Common myeloid progenitor, CD34-positive (primary cell): Measurements from ENCODE around the gene LRRC39.

Source experiments
- CTCF ChIA-PET: fragments of 350-600 bp; sonication (Branson Sonifier 250); formaldehyde crosslinking; loops from one replicate; lab custom pipeline; 2021; ENCODE audit warnings: antibody characterized with exemption; lab: Charles Lee
- POLR2A ChIA-PET: fragments of 350-600 bp; sonication (Branson Sonifier 250); formaldehyde crosslinking; loops from one replicate; lab custom pipeline; 2021; ENCODE audit warnings: antibody characterized with exemption; lab: Charles Lee
- DNase-seq, 3 donors: peaks; one replicate each; pipeline versions ENCODE4 v3.0.0 to v3.0.0-alpha.2; 2013
- H3K27ac ChIP-seq, 2 experiments: 1 replicate in 1 of 2; 2 replicates in 1 of 2; pipeline ENCODE4 v1.7.0; 2013; ENCODE audit warnings: inconsistent platforms in 2 of 2, low read length in 2 of 2, mild to moderate bottlenecking in 2 of 2, low read depth in 1 of 2, moderate library complexity in 1 of 2; ENCODE audit not compliant: severe bottlenecking in 2 of 2, insufficient read depth in 1 of 2, poor library complexity in 1 of 2
- H3K27me3 ChIP-seq, 5 experiments: replicated peaks in 2 of 5; 1 replicate in 3 of 5; 2 replicates in 2 of 5; pipeline versions ENCODE4 v1.6.1 to v1.7.0; 2013; ENCODE audit warnings: low read length in 4 of 5, mild to moderate bottlenecking in 2 of 5, moderate library complexity in 2 of 5, inconsistent platforms in 1 of 5; ENCODE audit not compliant: insufficient read depth in 5 of 5, control insufficient read depth in 4 of 5
- H3K36me3 ChIP-seq, 4 experiments: 1 replicate in 2 of 4; 2 replicates in 2 of 4; pipeline versions ENCODE4 v1.6.1 to v1.7.0; 2013; ENCODE audit warnings: low read length in 3 of 4, control low read depth in 1 of 4, mild to moderate bottlenecking in 1 of 4; ENCODE audit not compliant: control insufficient read depth in 4 of 4, insufficient read depth in 4 of 4
- H3K4me1 ChIP-seq, 4 experiments: 1 replicate in 3 of 4; 2 replicates in 1 of 4; pipeline versions ENCODE4 v1.6.1 to v1.7.1; 2013; ENCODE audit warnings: low read length in 3 of 4, mild to moderate bottlenecking in 3 of 4, control low read depth in 1 of 4, inconsistent platforms in 1 of 4, moderate library complexity in 1 of 4; ENCODE audit not compliant: control insufficient read depth in 4 of 4, insufficient read depth in 4 of 4; ENCODE audit errors: control extremely low read depth in 1 of 4
- H3K4me3 ChIP-seq, 7 experiments: 1 replicate in 4 of 7; 2 replicates in 3 of 7; pipeline versions ENCODE4 v1.5.1 to v1.7.0; 2013; ENCODE audit warnings: mild to moderate bottlenecking in 7 of 7, low read length in 6 of 7, moderate library complexity in 6 of 7, inconsistent platforms in 2 of 7, low read depth in 2 of 7, control low read depth in 1 of 7; ENCODE audit not compliant: insufficient read depth in 4 of 7, control insufficient read depth in 1 of 7; ENCODE audit errors: extremely low read depth in 1 of 7
- H3K9me3 ChIP-seq, 5 experiments: 1 replicate in 4 of 5; 2 replicates in 1 of 5; pipeline versions ENCODE4 v1.6.1 to v1.7.1; 2013; ENCODE audit warnings: low read length in 4 of 5, mild to moderate bottlenecking in 2 of 5, inconsistent platforms in 1 of 5, low read depth in 1 of 5, moderate library complexity in 1 of 5; ENCODE audit not compliant: control insufficient read depth in 4 of 5, insufficient read depth in 2 of 5; ENCODE audit errors: control extremely low read depth in 1 of 5
- WGBS: methylation state at CpG from one replicate; pipeline ENCODE4 v1.1.5; 2013; ENCODE audit not compliant: insufficient coverage; 5-methylcytosine and 5-hydroxymethylcytosine counted together

Gene LRRC39

DNA sequence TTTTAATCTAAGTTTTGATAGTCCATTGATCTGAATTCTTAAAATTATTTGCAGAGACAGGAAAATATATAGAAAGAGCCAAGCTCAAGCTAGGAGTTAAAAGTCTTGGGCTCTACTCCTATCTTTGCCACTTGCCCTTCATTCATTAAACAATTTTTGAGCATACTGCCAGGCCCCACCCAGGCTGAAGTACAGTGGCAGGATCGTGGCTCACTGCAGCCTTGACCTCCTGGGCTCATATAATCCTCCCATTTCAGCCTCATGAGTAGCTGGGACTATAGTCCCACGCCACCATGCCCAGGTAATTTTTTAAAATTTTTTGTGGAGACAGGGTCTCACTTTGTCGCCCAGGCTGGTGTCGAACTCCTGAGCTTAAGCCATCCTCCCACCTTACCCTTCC, 36.9 kb downstream of the LRRC39 start:
- 84% methylated on average over 3 of the region's 4 CpGs for WGBS
- ChIA-PET POLR2A (no interaction called here), CTCF (no interaction called here)
- H3K4me1 ChIP-seq, result no peaks in the 10 kb centered on the region
- no peaks in the 10 kb centered on the region for H3K27me3 ChIP-seq
- no peak for DNase-seq
- H3K36me3 ChIP-seq, result peaks cover 28 to 89% (median 62%) of the 10 kb centered on the region in 4 experiments
- no peaks in the 10 kb centered on the region for H3K9me3 ChIP-seq
- no peak overlapping the region for H3K27ac ChIP-seq
- no peak overlapping the region for H3K4me3 ChIP-seq

- peaks cover 18 to 54% (median 42%) of the 10 kb centered on the region in 4 experiments for H3K36me3 ChIP-seq
- no CpG with 5 or more reads among the region's 2 CpGs for WGBS
- ChIA-PET POLR2A (no interaction called here), CTCF (no interaction called here)
- peaks cover 3 to 14% (median 7%) of the 10 kb centered on the region in 4 experiments for H3K4me1 ChIP-seq
- H3K27me3 ChIP-seq, result no peaks in the 10 kb centered on the region
- no peak overlapping the region for H3K27ac ChIP-seq
- H3K9me3 ChIP-seq, result no peaks in the 10 kb centered on the region
- no peak for DNase-seq
- H3K4me3 ChIP-seq, result no peak overlapping the region
Observed at GRCh38 chr1:100137602-100138001, 40.5 kb downstream of the LRRC39 start.

- Histone ChIP-seq H3K9me3 (no peaks in the 10 kb centered on the region), H3K27ac (no peak overlapping the region), H3K4me3 (peak overlapping the region in 1 of 7 experiments; percentile 93), H3K4me1 (peaks cover 3 to 27% (median 17%) of the 10 kb centered on the region in 4 experiments), H3K36me3 (peaks cover 9 to 28% (median 21%) of the 10 kb centered on the region in 4 experiments), H3K27me3 (no peaks in the 10 kb centered on the region)
- 67% methylated on average over 1 of the region's 3 CpGs for WGBS
- DNase-seq, result peak; percentile 11 to 35 (median 25)
- CTCF ChIA-PET, result interaction anchor here (0.8 to 1.0 kb wide), 2 partner anchors 328 to 334 kb away, joined by 3 read pairs; no protein-coding TSS in a partner anchor
- POLR2A ChIA-PET, result no interaction called here
Observed at GRCh38 chr1:100134872-100135271, 43.2 kb downstream of the LRRC39 start.

DNA sequence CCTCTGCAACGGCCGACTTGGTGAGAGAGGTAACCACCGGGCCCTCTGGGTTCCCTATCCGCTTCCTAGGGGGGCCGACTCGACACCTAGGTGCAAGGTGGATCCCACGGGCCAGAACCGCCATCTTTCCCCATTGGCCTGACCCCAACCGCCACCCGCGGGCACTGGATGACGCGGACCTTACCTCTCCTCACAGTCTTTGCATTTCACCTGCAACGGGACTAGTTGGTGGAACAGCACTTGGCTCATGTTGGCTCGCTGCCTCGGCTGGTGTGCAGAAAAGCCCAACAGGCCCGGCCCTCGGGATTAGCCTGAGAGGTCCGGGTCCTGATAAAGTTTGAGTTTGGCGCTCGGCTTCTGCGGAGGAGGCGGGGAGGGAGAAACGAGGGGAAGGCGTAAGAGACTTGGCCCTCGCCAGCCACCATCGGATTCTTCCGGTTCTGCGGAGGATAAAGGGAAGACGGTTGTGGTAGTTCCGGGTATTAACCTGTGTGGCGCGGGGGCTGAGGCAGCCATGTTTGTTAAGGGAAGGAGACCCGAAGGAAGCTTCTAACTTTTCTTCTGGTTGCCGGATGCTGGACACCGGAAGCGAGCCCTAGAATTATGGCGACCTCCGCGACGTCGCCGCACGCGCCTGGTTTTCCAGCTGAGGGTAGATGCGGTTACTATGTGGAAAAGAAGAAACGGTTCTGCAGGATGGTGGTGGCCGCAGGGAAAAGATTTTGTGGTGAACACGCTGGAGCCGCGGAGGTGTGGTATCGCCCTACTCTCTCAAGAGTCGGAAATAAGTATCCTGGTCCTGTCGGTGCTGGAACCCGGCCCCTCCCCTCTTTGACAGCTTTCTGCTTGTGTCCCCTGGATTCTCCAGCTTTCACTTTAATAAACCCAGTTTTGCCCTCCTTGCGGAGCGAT, 45.2 kb downstream of the LRRC39 start, which contains the start of the genes SASS6 and TRMT13:
Gene SASS6 (minus strand): TSS at position 365 of the 912 bp plus-strand sequence. CDS start 116 bp downstream, at position 249.
Gene TRMT13 (plus strand): TSS at position 598 of the 912 bp plus-strand sequence. CDS start 6 bp downstream, at position 604.
- WGBS, result 0% methylated on average over 51 of the region's 57 CpGs
- no peaks in the 10 kb centered on the region for H3K27me3 ChIP-seq

GRCh38 chr1:100131623-100132022, 46.4 kb downstream of the LRRC39 start:
- H3K27ac ChIP-seq, result peak overlapping the region in 1 of 2 experiments; percentile 82
- peaks cover 3 to 27% (median 17%) of the 10 kb centered on the region in 4 experiments for H3K4me1 ChIP-seq
- H3K9me3 ChIP-seq, result no peaks in the 10 kb centered on the region
- H3K27me3 ChIP-seq, result no peaks in the 10 kb centered on the region
- WGBS, result 87% methylated on average over 3 of the region's 8 CpGs
- DNase-seq, result no peak
- H3K36me3 ChIP-seq, result no peaks in the 10 kb centered on the region
- peak overlapping the region in 5 of 7 experiments; percentile 87 to 98 (median 98) for H3K4me3 ChIP-seq
- POLR2A ChIA-PET, result no interaction called here
- CTCF ChIA-PET, result no interaction called here

More for the DNA sequence above, 45.2 kb downstream of the LRRC39 start, which contains the start of the genes SASS6 and TRMT13:
- DNase-seq, result peak; percentile 98 to 99 (median 99)
- H3K9me3 ChIP-seq, result no peaks in the 10 kb centered on the region
- POLR2A ChIA-PET, result interaction anchor here (0.9 kb wide), 1 partner anchor 95 kb away, joined by 4 read pairs; a partner anchor contains a TSS
- H3K36me3 ChIP-seq, result peaks cover 4 to 12% (median 7%) of the 10 kb centered on the region in 4 experiments
- H3K4me1 ChIP-seq, result peaks cover 3 to 27% (median 17%) of the 10 kb centered on the region in 4 experiments
- H3K27ac ChIP-seq, result peak within 1 kb of the TSS; percentile 54 to 82
- CTCF ChIA-PET, result interaction anchor here (0.9 to 1.5 kb wide), 3 partner anchors 10 to 327 kb away, joined by 3 to 5 read pairs (median 3); no protein-coding TSS in a partner anchor
- peak within 1 kb of the TSS; percentile 58 to 99 (median 98) for H3K4me3 ChIP-seq

DNA sequence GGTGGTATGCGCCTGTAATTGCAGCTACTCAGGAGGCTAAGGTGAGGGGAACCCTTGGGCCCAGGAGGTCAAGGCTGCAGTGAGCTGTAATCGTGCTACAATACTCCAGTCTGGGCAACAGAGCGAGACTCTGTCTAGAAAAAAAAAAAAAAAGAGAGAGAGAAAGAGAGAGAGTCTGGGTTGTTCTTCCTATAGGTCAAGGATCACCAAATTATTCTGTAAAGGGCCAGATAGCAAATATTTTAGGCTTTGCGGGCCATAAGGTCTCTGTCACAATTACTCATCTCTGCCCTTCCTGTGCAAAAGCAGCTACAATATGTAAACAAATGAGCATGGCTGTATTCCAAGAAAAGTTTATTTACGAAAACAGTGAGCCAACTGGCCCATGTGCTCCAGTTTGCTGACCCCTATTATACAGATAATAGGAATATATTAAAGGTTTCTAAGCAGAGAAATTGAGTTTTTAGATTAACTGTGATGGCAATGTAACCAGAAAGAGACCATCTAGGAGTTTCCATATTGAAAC, 47.4 kb downstream of the LRRC39 start:
- no peak overlapping the region for H3K4me3 ChIP-seq
- CTCF ChIA-PET, result interaction anchor here (1.2 kb wide), 1 partner anchor 19 kb away, joined by 3 read pairs; no protein-coding TSS in a partner anchor
- POLR2A ChIA-PET, result no interaction called here
- H3K36me3 ChIP-seq, result no peaks in the 10 kb centered on the region
- H3K27me3 ChIP-seq, result no peaks in the 10 kb centered on the region
- no peaks in the 10 kb centered on the region for H3K9me3 ChIP-seq
- peaks cover 3 to 27% (median 17%) of the 10 kb centered on the region in 4 experiments for H3K4me1 ChIP-seq
- DNase-seq, result no peak
- H3K27ac ChIP-seq, result no peak overlapping the region
- 83% methylated on average over 1 of the region's 5 CpGs for WGBS
